KOPT-K1 (cell line): Measurements from ENCODE around the gene ZNF793.

Experiments
- H3K27ac ChIP-seq: fragments of 200-600 bp; sonication (generic); 2 replicates; pipeline ENCODE4 v1.5.1; 2016; ENCODE audit warnings: antibody characterized with exemption, mild to moderate bottlenecking, low read depth, low read length; ENCODE audit not compliant: poor library complexity, severe bottlenecking
- H3K36me3 ChIP-seq: fragments of 200-600 bp; sonication (generic); 2 replicates; pipeline ENCODE4 v1.5.1; 2017; ENCODE audit warnings: antibody characterized with exemption, mild to moderate bottlenecking, low read length, moderate library complexity; ENCODE audit not compliant: insufficient read depth
- H3K9me3 ChIP-seq: fragments of 200-600 bp; sonication (generic); 2 replicates; pipeline ENCODE4 v1.5.1; 2017; ENCODE audit warnings: antibody characterized with exemption, low read length, mild to moderate bottlenecking; ENCODE audit not compliant: insufficient read depth, poor library complexity, severe bottlenecking

Gene ZNF793

GRCh38 chr19:37506387-37507166 is at the start of gene ZNF793:
TSS of gene ZNF793 (plus strand) at chr19:37506939. CDS start at chr19:37523440, 16,501 bp downstream.
- Histone ChIP-seq H3K27ac (no peak within 1 kb of the TSS), H3K36me3 (no peaks in the 10 kb centered on the region)

GRCh38 chr19:37466277-37466797 is 40.4 kb upstream of the ZNF793 start:
- peaks cover 42% of the 10 kb centered on the region for H3K36me3 ChIP-seq
- peaks cover 48% of the 10 kb centered on the region for H3K9me3 ChIP-seq
- H3K27ac ChIP-seq: peak overlapping the region; percentile 91

More at GRCh38 chr19:37506387-37507166, at the start of gene ZNF793:
- peaks cover 55% of the 10 kb centered on the region for H3K9me3 ChIP-seq

- peaks cover 48% of the 10 kb centered on the region for H3K9me3 ChIP-seq
- H3K27ac ChIP-seq: peak within 1 kb of the TSS; percentile 91
- H3K36me3 ChIP-seq: peaks cover 42% of the 10 kb centered on the region
These were observed 39.7 kb upstream of the ZNF793 start, which contains the start of gene ZNF569 for GRCh38 chr19:37466798-37467607. TSS of gene ZNF569 (minus strand) at chr19:37467444. CDS start at chr19:37444921, 22,523 bp downstream.

GRCh38 chr19:37467608-37468090 is 39.1 kb upstream of the ZNF793 start:
- Histone ChIP-seq H3K36me3 (peaks cover 42% of the 10 kb centered on the region), H3K9me3 (peaks cover 48% of the 10 kb centered on the region), H3K27ac (peak overlapping the region; percentile 91)

GRCh38 chr19:37468961-37469777 is 37.6 kb upstream of the ZNF793 start, which contains the start of gene ZNF570:
TSS of gene ZNF570 (plus strand) at chr19:37469356. CDS start at chr19:37470355, 999 bp downstream.
- peaks cover 38% of the 10 kb centered on the region for H3K36me3 ChIP-seq
- H3K27ac ChIP-seq: peak within 1 kb of the TSS; percentile 73
- H3K9me3 ChIP-seq: peaks cover 46% of the 10 kb centered on the region

- Histone ChIP-seq H3K27ac (peak overlapping the region; percentile 73), H3K9me3 (peaks cover 41% of the 10 kb centered on the region), H3K36me3 (peaks cover 36% of the 10 kb centered on the region)
These were observed 36.5 kb upstream of the ZNF793 start for GRCh38 chr19:37470216-37470615.

- peaks cover 54% of the 10 kb centered on the region for H3K36me3 ChIP-seq
- no peak overlapping the region for H3K27ac ChIP-seq
- H3K9me3 ChIP-seq: peaks cover 52% of the 10 kb centered on the region
These were observed 34.6 kb upstream of the ZNF793 start for GRCh38 chr19:37472165-37472564.

GRCh38 chr19:37484406-37485168 is 22.2 kb upstream of the ZNF793 start:
- Histone ChIP-seq H3K9me3 (peaks cover 99% of the 10 kb centered on the region), H3K36me3 (peaks cover 70% of the 10 kb centered on the region), H3K27ac (no peak overlapping the region)

- Histone ChIP-seq H3K9me3 (peaks cover 66% of the 10 kb centered on the region), H3K27ac (no peak overlapping the region), H3K36me3 (no peaks in the 10 kb centered on the region)
These were observed 14.5 kb upstream of the ZNF793 start for GRCh38 chr19:37492213-37492612.

- H3K9me3 ChIP-seq: peaks cover 55% of the 10 kb centered on the region
- no peak overlapping the region for H3K27ac ChIP-seq
These were observed 767 bp upstream of the ZNF793 start for GRCh38 chr19:37505958-37506386.

GRCh38 chr19:37507167-37507464 is 377 bp downstream of the ZNF793 start:
- Histone ChIP-seq H3K27ac (no peak overlapping the region), H3K9me3 (peaks cover 55% of the 10 kb centered on the region), H3K36me3 (no peaks in the 10 kb centered on the region)

More at GRCh38 chr19:37505958-37506386, 767 bp upstream of the ZNF793 start:
- no peaks in the 10 kb centered on the region for H3K36me3 ChIP-seq

GRCh38 chr19:37511186-37511585 is 4.4 kb downstream of the ZNF793 start:
- Histone ChIP-seq H3K27ac (no peak overlapping the region), H3K36me3 (no peaks in the 10 kb centered on the region), H3K9me3 (peaks cover 23% of the 10 kb centered on the region)

GRCh38 chr19:37511821-37512220 is 5.1 kb downstream of the ZNF793 start:
- Histone ChIP-seq H3K36me3 (no peaks in the 10 kb centered on the region), H3K9me3 (peaks cover 20% of the 10 kb centered on the region), H3K27ac (no peak overlapping the region)

- Histone ChIP-seq H3K9me3 (peaks cover 16% of the 10 kb centered on the region), H3K36me3 (no peaks in the 10 kb centered on the region), H3K27ac (no peak overlapping the region)
These were observed 6.7 kb downstream of the ZNF793 start for GRCh38 chr19:37513397-37513796.
